HTR-8/SVneo (cell line): ENCODE measurements around the gene SCOC.

Experiments
- DNase-seq: peaks from one replicate; pipeline ENCODE4 v3.0.0; 2011; ENCODE audit warnings: low spot score, mixed read lengths; ENCODE audit not compliant: insufficient read length
- FAIRE-seq: peaks from 2 replicates; lab custom pipeline; 2011; peaks lifted over from hg19 to GRCh38; lab: Jason Lieb, UNC

The SCOC gene

DNA sequence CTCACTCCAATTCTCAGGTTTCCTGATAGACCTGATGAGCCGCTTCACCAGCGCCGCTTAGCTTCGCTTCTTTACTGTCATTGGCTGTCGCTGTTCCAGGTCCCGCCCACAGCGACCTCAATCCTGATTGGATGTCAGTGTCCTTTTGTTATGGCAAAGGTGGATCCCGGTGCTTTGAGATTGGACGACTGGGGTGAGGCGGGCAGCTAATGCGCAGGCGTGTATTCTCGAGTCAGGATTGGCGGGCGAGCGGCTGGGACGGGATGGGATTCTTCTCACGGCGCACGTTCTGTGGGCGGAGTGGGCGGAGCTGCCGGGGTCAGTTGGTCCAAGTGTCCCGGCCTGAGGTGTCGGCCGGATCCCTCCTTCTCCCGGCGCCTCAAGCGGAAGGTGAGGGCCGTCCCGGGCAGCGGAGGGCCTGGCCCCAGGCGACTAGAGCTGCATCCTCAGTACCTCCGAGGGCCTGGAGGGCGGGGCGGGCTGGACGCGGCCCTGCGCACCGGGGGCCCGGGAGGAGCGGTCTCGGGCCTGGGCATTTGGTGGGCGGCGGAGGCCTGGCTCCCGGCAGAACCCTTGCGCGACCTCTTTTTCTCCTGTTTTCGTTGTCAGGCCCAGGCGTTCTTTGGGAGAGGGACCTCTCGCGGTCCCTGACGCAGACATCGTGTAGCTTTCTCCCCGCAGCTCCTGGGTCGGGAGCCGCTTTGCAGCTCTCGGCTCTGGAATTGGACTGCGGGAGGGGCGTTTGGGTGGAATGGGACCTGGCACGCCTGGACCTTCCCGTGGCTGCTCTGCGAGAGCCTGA, at the start of gene SCOC:
Gene SCOC, plus strand, starts transcription at position 319 of the 802 bp plus-strand sequence. CDS start 5,525 bp downstream, outside the sequence.
- peak; percentile 99 for DNase-seq

DNA sequence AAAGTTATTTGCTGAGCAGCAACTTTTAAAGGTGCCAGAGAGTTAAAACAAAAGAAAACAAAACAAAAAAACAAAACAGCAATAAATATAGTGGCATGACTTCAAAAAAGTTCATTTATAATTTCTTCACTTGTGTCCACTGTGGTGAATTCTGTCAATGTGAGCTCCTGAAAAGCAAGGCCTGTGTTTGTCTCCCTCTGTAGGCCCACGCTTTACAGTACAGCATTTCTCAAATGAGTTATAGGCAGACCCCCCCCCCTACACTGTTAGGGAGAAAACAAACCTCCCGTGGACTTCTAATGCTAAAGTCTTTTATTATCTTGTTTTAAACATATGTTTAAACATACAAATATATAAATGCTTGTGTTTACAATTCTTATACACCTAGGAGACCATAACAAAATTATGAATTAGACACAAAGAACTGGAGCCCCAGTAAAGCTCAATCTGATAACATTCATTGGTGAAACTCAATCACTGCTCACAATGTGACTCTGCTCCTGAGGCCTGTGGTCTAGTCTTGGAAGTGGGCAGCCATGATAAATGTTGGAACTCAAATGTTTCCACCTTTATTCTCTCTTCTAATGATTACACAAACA, 47.0 kb upstream of the SCOC start:
- FAIRE-seq, result no peak
- DNase-seq, result peak; percentile 43

More for the DNA sequence above, at the start of gene SCOC:
- FAIRE-seq, result peak; percentile 90

DNA sequence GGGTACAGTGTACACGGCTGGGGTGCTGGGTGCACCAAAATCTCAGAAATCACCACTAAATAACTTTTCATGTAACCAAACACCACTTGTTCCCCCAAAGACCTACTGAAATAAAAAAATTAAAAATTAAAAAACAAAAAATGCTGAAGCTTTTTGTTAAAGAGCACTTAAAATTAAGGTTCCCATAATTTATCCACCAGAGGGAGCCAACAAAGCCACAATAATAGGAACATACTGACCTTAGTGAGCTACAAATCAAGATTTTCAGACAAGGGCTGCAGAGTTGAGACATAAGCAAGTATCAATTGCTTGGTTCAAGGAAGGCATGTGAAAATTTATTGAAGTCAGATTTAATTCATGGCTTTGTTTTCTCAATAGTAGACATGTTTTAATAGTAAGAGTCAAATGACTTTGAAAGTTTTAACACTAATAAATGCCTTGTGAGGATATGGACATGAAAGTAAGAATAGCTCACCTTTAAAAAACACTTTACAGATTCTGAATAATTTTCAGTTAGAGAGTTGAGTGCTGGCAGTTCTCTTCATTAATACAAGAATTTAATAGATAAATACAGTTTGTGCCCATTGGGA, 43.0 kb upstream of the SCOC start:
- FAIRE-seq, result no peak
- peak; percentile 32 for DNase-seq

DNA sequence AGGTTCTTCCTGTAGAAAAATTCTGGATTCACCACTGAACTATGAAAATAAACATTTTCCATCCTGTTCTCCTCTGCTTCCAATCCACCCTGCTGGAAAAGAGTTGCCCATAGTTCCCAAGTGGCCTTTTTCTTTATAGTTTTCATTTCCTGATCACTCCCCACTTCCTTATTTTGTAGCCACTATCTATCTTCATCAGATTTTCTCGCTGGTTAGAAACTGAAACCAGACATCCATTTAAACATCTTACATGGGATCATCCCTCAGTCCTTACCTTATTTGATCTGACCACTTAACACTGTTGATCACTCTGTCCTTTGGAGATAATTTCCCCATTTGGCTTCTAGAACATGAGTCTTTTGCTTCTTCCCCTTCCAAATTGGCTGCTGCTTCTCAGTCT, 42.2 kb upstream of the SCOC start:
- DNase-seq, result no peak
- no peak for FAIRE-seq

DNA sequence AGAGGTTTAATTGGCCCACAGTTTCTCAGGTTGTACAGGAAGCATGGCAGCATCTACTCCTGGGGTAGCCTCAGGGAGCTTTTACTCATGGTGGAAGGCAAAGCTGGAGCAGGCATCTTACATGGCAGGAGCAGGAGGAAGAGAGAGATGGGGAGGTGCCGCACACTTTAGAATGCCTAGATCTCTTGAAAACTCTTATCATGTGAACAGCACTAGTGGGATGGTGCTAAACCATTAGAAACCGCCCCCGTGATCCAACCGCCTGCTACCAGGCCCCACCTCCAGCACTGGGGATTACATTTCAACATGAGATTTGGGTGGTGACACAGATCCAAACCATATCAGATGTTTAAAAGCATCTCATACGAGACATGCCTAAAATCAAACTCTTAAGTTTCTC, 41.6 kb upstream of the SCOC start:
- FAIRE-seq (no peak), DNase-seq (no peak)

DNA sequence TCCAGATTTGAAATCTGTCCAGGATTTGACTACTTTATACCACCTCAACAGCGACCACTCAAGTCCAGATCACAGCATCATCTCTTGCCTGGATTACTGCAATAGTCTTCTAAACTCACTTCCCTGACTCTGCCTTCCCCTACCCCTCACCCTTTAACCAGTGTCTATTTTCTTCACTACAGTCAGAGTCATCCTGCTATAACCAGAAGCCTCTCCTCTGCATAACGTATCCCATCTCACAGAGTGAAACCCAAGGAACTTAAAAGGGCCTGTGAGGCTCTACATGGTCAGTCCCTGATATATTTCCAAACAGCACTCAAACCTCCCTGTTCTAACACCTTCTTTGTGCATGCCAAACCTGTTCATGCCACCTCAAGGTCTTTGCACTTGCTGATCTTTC, 40.7 kb upstream of the SCOC start:
- FAIRE-seq, result no peak

DNA sequence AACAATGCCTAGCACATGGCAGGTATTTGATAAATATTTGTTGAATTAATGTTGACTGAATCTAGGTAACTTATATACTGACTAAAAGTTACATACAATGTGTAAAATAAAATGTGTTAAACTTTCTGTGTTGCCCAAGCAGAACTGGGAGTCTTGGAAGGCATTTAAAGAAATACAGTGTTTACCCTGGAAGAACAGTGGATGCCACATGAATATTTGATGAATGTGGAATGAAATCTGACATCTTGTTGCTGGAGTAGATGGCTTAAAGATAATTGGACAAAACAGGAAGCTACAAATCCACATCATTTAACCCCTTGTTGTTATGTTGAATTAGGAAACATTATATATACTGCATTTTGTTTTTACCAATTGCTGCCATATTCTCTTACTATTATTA, 39.9 kb upstream of the SCOC start:
- DNase-seq, result no peak
- no peak for FAIRE-seq

More for the DNA sequence above, 40.7 kb upstream of the SCOC start:
- no peak for DNase-seq

DNA sequence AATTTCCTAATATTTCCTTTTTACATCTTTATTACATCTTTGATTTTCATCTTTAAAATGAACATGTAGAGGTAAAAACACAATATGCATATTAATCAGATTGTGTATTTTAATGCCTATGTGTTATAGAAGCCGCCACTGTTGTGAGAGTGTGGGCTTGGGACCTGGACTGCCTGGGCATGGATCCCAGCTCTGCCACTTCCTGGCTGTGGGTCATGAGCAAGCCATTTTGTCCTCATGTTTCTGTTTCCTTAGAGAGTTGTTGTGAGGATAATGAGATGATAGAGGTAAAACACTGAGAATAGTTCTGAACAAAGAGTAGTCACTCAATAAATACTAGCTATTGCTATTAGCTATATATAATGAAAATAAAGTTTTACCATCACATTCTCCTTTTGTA, 38.4 kb upstream of the SCOC start:
- FAIRE-seq, result no peak
- no peak for DNase-seq

DNA sequence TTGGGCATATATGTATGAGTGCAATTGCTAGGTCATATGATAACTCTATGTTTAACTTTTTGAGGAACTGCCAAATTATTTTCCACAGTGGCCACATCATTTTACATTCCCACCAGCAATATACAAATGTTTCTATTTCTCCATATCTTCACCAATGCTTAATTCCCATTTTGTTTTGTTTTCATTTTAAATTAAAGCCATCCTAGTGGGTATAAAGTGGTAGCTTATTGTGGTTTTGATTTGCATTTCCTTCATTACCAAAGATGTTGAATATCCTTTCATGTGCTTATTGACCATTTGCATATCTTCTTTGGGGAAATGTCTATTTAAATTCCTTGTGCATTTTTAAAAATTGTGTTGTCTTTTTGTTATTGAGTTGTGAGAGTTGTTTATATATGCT, 36.7 kb upstream of the SCOC start:
- DNase-seq (no peak), FAIRE-seq (no peak)

DNA sequence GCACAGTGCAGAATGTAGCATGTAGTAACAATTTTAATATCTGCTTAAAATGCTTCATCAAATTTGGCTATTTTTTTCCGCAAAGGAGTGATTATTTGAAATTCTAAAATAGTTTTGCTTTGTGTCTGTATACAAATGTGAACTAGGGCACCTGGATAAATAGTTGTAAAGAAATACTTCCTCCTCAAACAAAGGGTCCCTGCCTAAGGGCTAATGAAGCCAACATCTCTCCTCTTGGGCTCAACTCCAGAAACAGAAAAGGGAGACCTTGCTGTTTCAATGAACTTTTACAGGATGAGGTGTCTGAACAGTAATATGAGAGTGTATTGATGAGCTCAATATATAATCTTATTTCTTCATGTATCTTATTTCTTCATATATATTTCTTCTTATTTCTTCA, 30.8 kb upstream of the SCOC start:
- no peak for DNase-seq
- FAIRE-seq, result no peak

DNA sequence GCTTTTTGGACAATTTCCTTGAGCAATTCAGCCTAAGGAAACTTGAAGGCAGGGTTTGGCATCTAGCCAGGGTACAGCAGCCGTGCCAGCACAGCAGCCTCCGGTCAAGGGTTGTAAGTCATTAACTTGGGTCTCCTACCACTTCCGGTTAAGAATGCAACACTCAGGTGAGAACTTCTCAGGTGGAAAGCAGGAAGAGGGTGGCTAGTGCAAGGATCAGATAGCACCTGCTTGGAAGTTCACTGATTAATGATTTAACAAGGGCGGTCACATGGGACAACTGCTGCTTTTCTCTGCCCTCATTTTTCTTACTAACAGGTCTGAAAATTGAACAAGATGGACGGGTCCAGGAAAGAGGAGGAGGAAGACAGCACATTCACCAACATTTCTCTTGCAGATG, 30.1 kb upstream of the SCOC start:
- FAIRE-seq (no peak), DNase-seq (no peak)

DNA sequence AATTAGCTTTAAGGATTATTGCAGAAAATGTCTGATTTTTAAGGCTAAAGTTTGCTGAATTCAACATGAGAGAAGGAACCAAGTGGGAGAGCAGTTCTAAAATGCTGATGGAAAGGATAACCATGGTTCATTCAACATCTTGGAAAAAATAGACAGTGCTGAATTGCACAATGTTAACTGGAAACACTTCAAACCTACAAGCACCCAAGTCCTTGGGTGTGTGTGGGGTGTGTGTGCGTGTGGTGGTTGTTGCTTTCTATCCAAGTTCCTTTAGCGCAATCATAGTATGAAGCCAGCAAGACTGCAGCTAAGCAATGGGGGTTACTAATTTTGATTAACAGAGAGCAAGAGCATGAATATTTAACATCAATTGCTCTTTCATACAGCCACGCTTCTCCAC, 29.3 kb upstream of the SCOC start:
- FAIRE-seq, result no peak
- no peak for DNase-seq

DNA sequence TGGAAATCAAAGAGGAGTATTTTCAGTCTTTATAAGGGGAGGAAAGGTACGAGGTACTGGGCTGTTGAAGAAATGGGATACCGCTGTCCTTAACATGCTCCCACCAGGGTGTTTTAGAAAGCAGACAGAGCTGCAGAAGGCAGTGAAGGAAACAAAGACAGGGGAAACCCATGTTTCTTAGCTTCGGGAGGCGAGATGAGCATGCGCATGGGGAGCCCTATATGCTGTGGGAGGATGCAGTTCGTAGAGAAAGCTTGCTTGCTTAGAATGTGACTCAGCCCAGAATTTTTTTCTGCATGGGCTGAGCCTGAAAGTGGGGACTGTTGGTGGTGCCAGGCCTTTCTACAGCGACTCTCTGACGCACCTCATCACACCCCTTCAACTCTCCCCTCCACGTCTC, 28.8 kb upstream of the SCOC start:
- DNase-seq (no peak), FAIRE-seq (no peak)

DNA sequence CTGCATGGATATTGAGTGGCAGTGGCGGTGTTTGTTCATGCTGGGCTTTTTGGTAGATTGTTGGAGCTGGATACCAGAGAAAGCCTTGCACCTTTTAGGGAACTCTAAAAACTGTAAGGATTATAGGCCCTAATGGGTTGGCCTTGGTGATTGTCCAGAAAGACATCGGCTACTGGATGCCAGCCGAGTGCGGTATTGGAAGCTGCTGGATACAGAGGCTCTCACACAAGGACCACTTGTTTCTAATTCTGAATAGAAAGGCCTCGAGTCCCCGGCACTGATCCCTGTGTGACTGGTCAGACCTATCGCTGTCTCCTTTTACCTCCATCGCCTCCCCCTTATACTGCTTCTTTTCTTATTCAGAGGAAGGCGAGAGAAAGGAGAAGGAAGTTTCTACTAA, 27.3 kb upstream of the SCOC start:
- DNase-seq (no peak), FAIRE-seq (no peak)

DNA sequence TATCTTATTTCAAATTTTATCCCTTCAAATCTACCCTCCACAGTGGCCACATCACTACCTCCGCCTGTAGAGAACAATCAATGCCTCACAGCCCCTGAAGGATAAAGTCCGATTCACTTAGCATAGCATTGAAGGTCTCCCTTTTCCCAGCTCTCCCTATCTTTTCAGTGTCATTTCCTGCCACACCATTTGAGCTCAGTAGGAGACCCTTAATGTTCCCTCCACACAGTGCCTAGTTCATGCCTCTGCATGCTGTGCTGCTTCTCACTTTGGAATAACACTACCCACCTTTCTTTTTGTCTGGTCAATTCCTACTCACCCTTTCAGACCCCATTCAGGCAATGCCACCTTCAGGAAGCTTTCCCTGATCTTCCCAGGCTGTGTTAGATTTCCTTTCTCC, 23.6 kb upstream of the SCOC start:
- DNase-seq (no peak), FAIRE-seq (no peak)

DNA sequence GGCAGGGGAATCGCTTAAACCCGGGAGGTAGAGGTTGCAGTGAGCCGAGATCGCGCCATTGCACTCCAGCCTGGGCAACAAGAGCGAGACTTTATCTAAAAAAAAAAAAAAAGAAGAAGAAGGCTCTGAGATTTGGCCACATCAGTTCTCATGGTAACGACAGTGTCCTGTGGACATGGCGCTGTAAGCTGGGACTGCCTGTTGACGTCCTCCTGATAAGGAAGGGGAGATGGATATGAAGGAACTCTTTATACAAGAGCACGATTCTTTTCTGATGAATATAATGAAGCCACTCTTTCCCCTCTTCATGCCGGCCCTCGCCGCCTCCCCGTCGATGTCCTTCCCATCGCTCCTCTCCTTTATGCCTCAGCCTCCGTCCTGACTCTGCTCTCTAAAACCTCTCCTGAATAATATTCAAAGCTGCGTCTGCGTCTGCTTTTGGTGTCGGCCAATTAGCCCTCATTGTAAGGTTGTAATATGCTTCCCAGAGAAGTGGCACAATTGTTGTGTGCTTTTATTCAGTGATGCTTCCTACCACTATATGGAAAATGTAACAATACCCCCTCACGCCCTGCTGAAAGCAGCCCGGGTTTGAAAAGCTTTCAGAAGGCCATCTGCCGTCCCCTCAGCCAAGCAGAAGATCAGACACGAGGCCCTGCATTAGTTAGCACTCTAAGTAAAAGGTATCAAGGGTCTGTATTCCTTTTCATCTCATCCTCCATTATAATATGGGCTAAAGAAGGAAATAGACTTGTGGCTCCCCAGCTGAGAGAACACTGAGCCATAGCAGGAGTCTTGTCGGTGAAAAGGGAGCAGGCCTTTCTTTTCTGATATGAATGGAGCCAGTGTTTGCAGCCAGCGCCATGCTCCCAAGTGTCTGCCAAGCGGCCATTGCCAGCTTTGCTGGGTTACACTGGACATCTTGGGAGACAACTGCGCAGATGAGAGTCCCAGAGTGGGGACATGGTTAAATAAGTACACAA, 22.1 kb upstream of the SCOC start:
- DNase-seq, result no peak

DNA sequence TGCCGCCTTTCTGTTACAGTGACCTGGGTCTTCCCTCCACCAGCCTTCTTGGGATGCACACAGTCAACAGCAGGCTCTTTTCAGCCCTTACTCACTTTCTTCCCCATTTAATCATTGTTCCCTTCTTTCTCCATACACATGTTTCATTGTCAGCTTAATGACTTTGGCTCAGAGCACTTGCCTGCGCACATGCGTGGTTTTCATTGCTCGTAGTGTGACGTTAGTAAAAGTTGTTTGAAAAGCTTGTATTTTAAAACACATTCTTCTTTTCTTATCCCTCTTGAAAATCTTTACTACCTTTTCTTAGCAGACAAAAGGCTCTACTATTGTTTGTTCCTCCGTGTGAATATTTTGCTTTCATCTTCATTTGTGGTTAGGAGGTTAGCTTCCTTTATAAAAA, 19.7 kb upstream of the SCOC start:
- DNase-seq (no peak), FAIRE-seq (no peak)

More for the DNA sequence above, 22.1 kb upstream of the SCOC start:
- FAIRE-seq, result no peak

DNA sequence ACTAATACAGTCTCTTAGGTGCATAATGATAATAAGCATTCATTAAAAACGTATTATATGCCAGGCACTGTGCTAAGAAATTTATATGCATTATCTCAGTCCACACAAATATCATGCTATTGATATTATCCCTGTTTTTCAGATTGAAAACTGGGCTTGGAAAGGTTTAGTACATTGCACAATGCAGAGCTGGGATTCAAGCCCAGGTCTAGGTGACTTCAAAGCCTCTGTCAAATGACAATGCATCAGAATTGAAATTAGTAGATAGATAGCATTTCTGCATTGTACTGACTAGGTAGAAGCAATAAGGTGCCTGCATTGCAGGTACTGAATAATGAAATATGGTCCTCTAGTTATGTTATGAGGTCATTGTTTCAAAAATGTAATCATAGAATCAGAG, 18.2 kb upstream of the SCOC start:
- DNase-seq, result no peak
- no peak for FAIRE-seq

DNA sequence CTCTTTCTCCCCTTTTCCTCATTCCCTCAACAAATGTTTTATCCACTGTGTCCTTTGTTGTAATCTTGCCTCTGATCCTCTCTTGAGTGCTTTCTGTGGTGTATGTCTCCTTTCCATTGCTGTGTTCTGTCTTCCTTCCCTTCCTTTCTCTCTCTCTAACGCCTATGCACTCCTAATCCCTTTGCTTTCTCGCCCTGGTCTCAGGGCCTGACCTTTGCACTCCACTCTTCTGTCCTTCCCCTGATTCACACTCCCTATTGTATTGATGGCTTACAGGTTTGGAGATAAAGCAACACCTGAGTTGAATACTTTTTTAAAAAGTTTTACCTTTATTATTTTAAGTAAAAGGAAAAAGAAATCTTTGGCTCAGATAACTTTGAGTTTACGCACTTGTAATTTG, 15.6 kb upstream of the SCOC start:
- FAIRE-seq (no peak), DNase-seq (no peak)

DNA sequence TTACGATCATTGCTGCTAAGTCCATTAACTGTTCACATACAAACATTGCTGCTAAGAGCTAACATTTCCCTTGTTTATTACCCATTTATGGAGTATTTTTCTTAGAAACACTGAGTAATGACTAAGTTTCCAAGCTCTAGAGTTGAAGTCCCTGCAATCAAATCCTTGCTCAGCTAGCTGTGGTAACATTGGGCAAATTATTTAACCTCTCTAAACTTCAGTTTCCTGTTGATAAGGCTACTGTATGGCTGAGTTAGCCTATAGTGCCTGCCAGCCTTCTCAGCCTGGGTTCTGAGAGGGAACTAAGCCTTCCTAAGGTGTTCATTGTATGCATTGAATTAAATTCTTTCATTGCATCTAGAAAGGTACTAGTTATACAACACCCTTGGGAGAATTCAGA, 15.2 kb upstream of the SCOC start:
- FAIRE-seq (no peak), DNase-seq (no peak)
